Mesenchymal stem cell (in vitro differentiated cells and primary cell): Measurements from ENCODE around the gene MRAP.
A peak's percentile ranks its signal among the peaks of the same experiment; 100 is the strongest.
"Not testable (repeated sequence)": the region's sequence is repeated elsewhere in the genome, so short reads cannot be mapped to it uniquely, and the experiment has no call there.

ENCODE experiments used
- DNase-seq: peaks from one replicate; pipeline ENCODE4 v3.0.0-alpha.2; 2013
- H2AFZ ChIP-seq: one replicate; pipeline ENCODE4 v1.6.1; 2013; ENCODE audit warnings: low read depth, mild to moderate bottlenecking, control low read depth, inconsistent platforms, low read length, moderate library complexity
- H2AK5ac ChIP-seq: 2 replicates; pipeline ENCODE4 v1.6.1; 2013; ENCODE audit warnings: low read length, moderate library complexity, mild to moderate bottlenecking, inconsistent platforms; ENCODE audit not compliant: severe bottlenecking
- H2BK120ac ChIP-seq: one replicate; pipeline ENCODE4 v1.6.1; 2013; ENCODE audit warnings: low read depth, mild to moderate bottlenecking, inconsistent platforms, low read length, moderate library complexity
- H2BK12ac ChIP-seq, 2 experiments: one replicate each; pipeline ENCODE4 v1.6.1; 2013; ENCODE audit warnings: inconsistent platforms in 2 of 2, low read length in 2 of 2, mild to moderate bottlenecking in 2 of 2, moderate library complexity in 2 of 2, control low read depth in 1 of 2
- H2BK15ac ChIP-seq: one replicate; pipeline ENCODE4 v1.6.1; 2013; ENCODE audit warnings: mild to moderate bottlenecking, low read depth, inconsistent platforms; ENCODE audit not compliant: poor library complexity, severe bottlenecking
- H2BK5ac ChIP-seq: 2 replicates; pipeline ENCODE4 v1.6.1; 2013; ENCODE audit warnings: low read depth, mild to moderate bottlenecking, low read length, control low read depth, inconsistent platforms; ENCODE audit not compliant: poor library complexity, severe bottlenecking
- H3K14ac ChIP-seq, 2 experiments: one replicate each; pipeline ENCODE4 v1.6.1; 2013; ENCODE audit warnings: inconsistent platforms in 2 of 2, low read length in 2 of 2, control low read depth in 1 of 2, mild to moderate bottlenecking in 1 of 2, moderate library complexity in 1 of 2
- H3K18ac ChIP-seq, 2 experiments: one replicate each; pipeline ENCODE4 v1.6.1; 2013; ENCODE audit warnings: inconsistent platforms in 2 of 2, low read length in 2 of 2, control low read depth in 1 of 2, low read depth in 1 of 2, mild to moderate bottlenecking in 1 of 2
- H3K23ac ChIP-seq, 2 experiments: one replicate each; pipeline ENCODE4 v1.6.1; 2013; ENCODE audit warnings: inconsistent platforms in 2 of 2, low read length in 2 of 2, mild to moderate bottlenecking in 2 of 2, moderate library complexity in 2 of 2, control low read depth in 1 of 2
- H3K27ac ChIP-seq: 2 replicates; pipeline ENCODE4 v1.5.1; 2013; ENCODE audit warnings: mild to moderate bottlenecking, moderate library complexity, low read length, control low read depth, inconsistent platforms; ENCODE audit not compliant: poor library complexity, severe bottlenecking
- H3K27me3 ChIP-seq, 2 experiments: 2 replicates each; pipeline versions ENCODE4 v1.6.1 to v1.7.0; 2013; ENCODE audit warnings: low read length in 2 of 2, mild to moderate bottlenecking in 2 of 2, moderate library complexity in 2 of 2, control low read depth in 1 of 2, inconsistent platforms in 1 of 2; ENCODE audit not compliant: control insufficient read depth in 1 of 2, insufficient read depth in 1 of 2
- H3K36me3 ChIP-seq, 2 experiments: 2 replicates each; pipeline versions ENCODE4 v1.6.1 to v1.7.0; 2013; ENCODE audit warnings: low read length in 2 of 2, control low read depth in 1 of 2, inconsistent platforms in 1 of 2, low read depth in 1 of 2, mild to moderate bottlenecking in 1 of 2; ENCODE audit not compliant: insufficient read depth in 2 of 2, control insufficient read depth in 1 of 2
- H3K4ac ChIP-seq, 2 experiments: one replicate each; pipeline ENCODE4 v1.6.1; 2013; ENCODE audit warnings: inconsistent platforms in 2 of 2, low read length in 2 of 2, mild to moderate bottlenecking in 2 of 2, moderate library complexity in 2 of 2, control low read depth in 1 of 2, low read depth in 1 of 2
- H3K4me1 ChIP-seq: 2 replicates; pipeline ENCODE4 v1.6.1; 2013; ENCODE audit warnings: low read depth, low read length, control low read depth; ENCODE audit not compliant: control insufficient read depth, insufficient read depth
- H3K4me2 ChIP-seq: 2 replicates; pipeline ENCODE4 v1.6.1; 2013; ENCODE audit warnings: low read length, mild to moderate bottlenecking, inconsistent platforms; ENCODE audit not compliant: poor library complexity, severe bottlenecking
- H3K4me3 ChIP-seq, 2 experiments: 2 replicates each; pipeline versions ENCODE4 v1.5.1 to v1.7.0; 2013; ENCODE audit warnings: low read length in 2 of 2, mild to moderate bottlenecking in 2 of 2, control low read depth in 1 of 2, low read depth in 1 of 2; ENCODE audit not compliant: insufficient read depth in 1 of 2
- H3K79me1 ChIP-seq: replicated peaks from 2 replicates; pipeline ENCODE4 v1.6.1; 2013; ENCODE audit warnings: mild to moderate bottlenecking, control low read depth, low read length, inconsistent platforms; ENCODE audit not compliant: poor library complexity, severe bottlenecking
- H3K9ac ChIP-seq: 2 replicates; pipeline ENCODE4 v1.7.0; 2013; ENCODE audit warnings: mild to moderate bottlenecking, low read length, moderate library complexity
- H3K9me3 ChIP-seq: 2 replicates; pipeline ENCODE4 v1.7.0; 2013; ENCODE audit warnings: mild to moderate bottlenecking, low read length; ENCODE audit not compliant: control insufficient read depth
- H4K8ac ChIP-seq: one replicate; pipeline ENCODE4 v1.6.1; 2013; ENCODE audit warnings: inconsistent platforms, mild to moderate bottlenecking, low read length, moderate library complexity
- H4K91ac ChIP-seq: one replicate; pipeline ENCODE4 v1.6.1; 2013; ENCODE audit warnings: mild to moderate bottlenecking, low read length, inconsistent platforms
- WGBS: methylation state at CpG from one replicate; pipeline ENCODE4 v1.1.7; 2013; ENCODE audit warnings: mixed read lengths; 5-methylcytosine and 5-hydroxymethylcytosine counted together

Gene MRAP

GRCh38 chr21:32256251-32256650, 42.4 kb upstream of the MRAP start:
- peaks cover 1% of the 10 kb centered on the region for H3K4me1 ChIP-seq

GRCh38 chr21:32256873-32257620, 41.6 kb upstream of the MRAP start:
- WGBS: 60% methylated on average over 8 of the region's 9 CpGs
- Histone ChIP-seq H3K14ac (no peak overlapping the region), H3K4me3 (peak overlapping the region in 1 of 2 experiments; percentile 57), H3K27ac (no peak overlapping the region), H3K4me1 (peaks cover 1% of the 10 kb centered on the region), H3K23ac (no peak overlapping the region), H3K4ac (no peak overlapping the region), H2AFZ (no peak overlapping the region), H2BK120ac (no peak overlapping the region), H2BK12ac (no peak overlapping the region), H2AK5ac (no peak overlapping the region), H3K36me3 (no peaks in the 10 kb centered on the region), H2BK15ac (no peak overlapping the region), H2BK5ac (no peak overlapping the region), H3K9me3 (no peaks in the 10 kb centered on the region), H3K79me1 (no peaks in the 10 kb centered on the region), H3K27me3 (peaks cover 0 to 8% of the 10 kb centered on the region in 2 experiments), H4K8ac (no peak overlapping the region), H3K9ac (peak overlapping the region; percentile 94), H3K18ac (no peak overlapping the region), H3K4me2 (no peak overlapping the region), H4K91ac (no peak overlapping the region)
- peak; percentile 93 for DNase-seq

More at GRCh38 chr21:32256251-32256650, 42.4 kb upstream of the MRAP start:
- no peak overlapping the region for H2BK5ac ChIP-seq
- DNase-seq: no peak
- no peak overlapping the region for H3K14ac ChIP-seq
- H2AK5ac ChIP-seq: no peak overlapping the region
- H3K18ac ChIP-seq: no peak overlapping the region
- no peak overlapping the region for H3K27ac ChIP-seq
- peaks cover 0 to 14% of the 10 kb centered on the region in 2 experiments for H3K27me3 ChIP-seq
- H3K4me3 ChIP-seq: peak overlapping the region in 1 of 2 experiments; percentile 57
- H2BK15ac ChIP-seq: no peak overlapping the region
- H2BK120ac ChIP-seq: no peak overlapping the region
- 89% methylated on average over 12 of the region's 12 CpGs for WGBS
- H3K9ac ChIP-seq: peak overlapping the region; percentile 94
- H3K36me3 ChIP-seq: no peaks in the 10 kb centered on the region
- no peak overlapping the region for H4K91ac ChIP-seq
- H4K8ac ChIP-seq: no peak overlapping the region
- H2BK12ac ChIP-seq: no peak overlapping the region
- H3K79me1 ChIP-seq: no peaks in the 10 kb centered on the region
- no peak overlapping the region for H3K23ac ChIP-seq
- no peaks in the 10 kb centered on the region for H3K9me3 ChIP-seq
- H3K4ac ChIP-seq: no peak overlapping the region
- no peak overlapping the region for H3K4me2 ChIP-seq
- no peak overlapping the region for H2AFZ ChIP-seq

DNA sequence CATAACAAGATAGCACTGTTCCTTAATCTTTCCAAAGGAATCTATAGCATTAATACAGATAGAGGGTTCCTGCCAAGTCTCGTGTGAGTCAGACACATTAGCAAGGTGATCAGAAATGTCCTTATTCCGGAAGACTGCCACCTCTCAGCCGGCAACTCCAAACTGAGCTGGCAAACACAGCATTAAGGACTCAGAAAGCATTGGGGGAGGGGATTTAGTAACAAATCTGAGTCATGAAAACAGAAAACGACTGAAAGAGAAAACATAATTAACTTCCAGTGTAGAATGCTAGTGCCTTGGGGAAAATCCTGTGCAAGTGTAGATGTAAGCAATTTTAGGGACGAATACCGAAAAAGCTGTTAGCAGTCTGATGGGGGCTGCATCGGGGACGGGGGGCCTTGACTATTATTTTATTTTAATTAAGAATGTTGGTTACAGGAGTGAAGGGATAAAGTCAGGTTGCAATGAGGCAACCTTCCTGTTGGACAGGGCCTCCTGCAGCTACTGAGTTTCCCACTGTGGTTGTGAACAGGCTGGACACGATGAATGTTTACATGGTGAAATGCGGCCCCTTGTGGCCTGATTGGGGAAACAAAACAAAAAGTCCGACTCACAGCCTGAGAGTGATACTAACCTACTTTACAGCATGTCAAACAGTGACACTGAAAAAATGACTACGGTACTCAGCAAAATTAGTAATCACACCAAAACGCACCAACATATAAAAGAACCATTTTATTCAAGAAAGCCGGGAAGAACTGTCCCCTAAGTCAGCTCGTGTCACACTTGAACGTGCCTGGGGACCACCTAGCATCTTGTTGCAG, 40.5 kb upstream of the MRAP start:
- DNase-seq: peak; percentile 86
- no peak overlapping the region for H4K8ac ChIP-seq
- H3K27ac ChIP-seq: no peak overlapping the region
- H2AFZ ChIP-seq: no peak overlapping the region
- no peak overlapping the region for H2BK120ac ChIP-seq
- H3K9me3 ChIP-seq: no peaks in the 10 kb centered on the region
- no peak overlapping the region for H3K4me3 ChIP-seq
- peaks cover 0 to 4% of the 10 kb centered on the region in 2 experiments for H3K27me3 ChIP-seq
- peak overlapping the region; percentile 94 for H3K9ac ChIP-seq
- no peak overlapping the region for H2BK5ac ChIP-seq
- H3K18ac ChIP-seq: no peak overlapping the region
- no peak overlapping the region for H3K23ac ChIP-seq
- no peak overlapping the region for H2BK12ac ChIP-seq
- H4K91ac ChIP-seq: no peak overlapping the region
- no peak overlapping the region for H3K4ac ChIP-seq
- H3K36me3 ChIP-seq: no peaks in the 10 kb centered on the region
- no peak overlapping the region for H3K4me2 ChIP-seq
- H3K14ac ChIP-seq: no peak overlapping the region
- no peaks in the 10 kb centered on the region for H3K79me1 ChIP-seq
- H3K4me1 ChIP-seq: peaks cover 1% of the 10 kb centered on the region
- 49% methylated on average over 16 of the region's 16 CpGs for WGBS
- no peak overlapping the region for H2BK15ac ChIP-seq
- no peak overlapping the region for H2AK5ac ChIP-seq

GRCh38 chr21:32258786-32259048, 39.9 kb upstream of the MRAP start:
- not testable (repeated sequence) for H4K91ac ChIP-seq, H3K4me1 ChIP-seq, H2BK12ac ChIP-seq, H2AK5ac ChIP-seq, H4K8ac ChIP-seq, H3K4me3 ChIP-seq, DNase-seq, H3K23ac ChIP-seq, H2BK5ac ChIP-seq, H2BK120ac ChIP-seq, H3K14ac ChIP-seq, H3K9ac ChIP-seq, H3K27ac ChIP-seq, H3K4me2 ChIP-seq, H3K18ac ChIP-seq, H2AFZ ChIP-seq, H3K79me1 ChIP-seq, H3K27me3 ChIP-seq, H3K36me3 ChIP-seq, H3K4ac ChIP-seq, H2BK15ac ChIP-seq, H3K9me3 ChIP-seq
- 87% methylated on average over 3 of the region's 5 CpGs for WGBS
